Thymus (tissue), 11 donors: Measurements from ENCODE around the gene TAOK1. TPM values are rescaled to one million over a fixed set of nuclear protein-coding genes. Genes with fewer than 3 reads are reported as not detected.
A peak's percentile ranks its signal among the peaks of the same experiment; 100 is the strongest.

Experiments
- DNase-seq, 9 donors: peaks; one replicate each; pipeline ENCODE4 v3.0.0-alpha.2; 2013; ENCODE audit warnings: low spot score in 9 of 9, low read depth in 6 of 9, missing footprints in 1 of 9
- H3K27ac ChIP-seq, 2 donors: one replicate each; pipeline ENCODE4 v1.5.1; 2013; ENCODE audit warnings: control low read depth in 1 of 2, low read depth in 1 of 2, low read length in 1 of 2, mild to moderate bottlenecking in 1 of 2, moderate library complexity in 1 of 2
- H3K27me3 ChIP-seq, 2 donors: one replicate each; pipeline ENCODE4 v1.5.1; 2013; ENCODE audit warnings: low read length in 1 of 2; ENCODE audit not compliant: control insufficient read depth in 2 of 2, insufficient read depth in 1 of 2
- H3K36me3 ChIP-seq, 2 donors: one replicate each; pipeline ENCODE4 v1.5.1; 2013; ENCODE audit warnings: low read length in 1 of 2, mild to moderate bottlenecking in 1 of 2, moderate library complexity in 1 of 2; ENCODE audit not compliant: control insufficient read depth in 2 of 2, insufficient read depth in 2 of 2
- H3K4me1 ChIP-seq, 2 donors: one replicate each; pipeline ENCODE4 v1.5.1; 2013; ENCODE audit warnings: low read length in 2 of 2; ENCODE audit not compliant: control insufficient read depth in 2 of 2, insufficient read depth in 2 of 2
- H3K4me3 ChIP-seq, 2 donors: one replicate each; pipeline ENCODE4 v1.5.1; 2013; ENCODE audit warnings: low read length in 2 of 2, control low read depth in 1 of 2, mild to moderate bottlenecking in 1 of 2
- H3K9me3 ChIP-seq, 2 donors: one replicate each; pipeline ENCODE4 v1.5.1; 2013; ENCODE audit warnings: low read length in 1 of 2, mild to moderate bottlenecking in 1 of 2; ENCODE audit not compliant: control insufficient read depth in 2 of 2, insufficient read depth in 1 of 2
- WGBS: extraction: QIAGEN DNeasy Blood & Tissue Kit; methylation state at CpG from one replicate; pipeline ENCODE4 v1.1.7; 2013; 5-methylcytosine and 5-hydroxymethylcytosine counted together
- polyA plus RNA-seq: library from polyadenylated mRNA; stranded (reverse); fragments of 200-250 nt; gene quantifications from one replicate; pipeline ENCODE4 v1.2.3, GENCODE V29; 2013
- total RNA-seq: library from RNA; stranded (reverse); fragments of 120-200 nt; gene quantifications from one replicate; pipeline ENCODE4 v1.2.4, GENCODE V29; 2013
- donor health status: healthy.

Gene TAOK1
- total and polyA plus RNA-seq, 2 donors, result 11.2 to 19.5 TPM

DNA sequence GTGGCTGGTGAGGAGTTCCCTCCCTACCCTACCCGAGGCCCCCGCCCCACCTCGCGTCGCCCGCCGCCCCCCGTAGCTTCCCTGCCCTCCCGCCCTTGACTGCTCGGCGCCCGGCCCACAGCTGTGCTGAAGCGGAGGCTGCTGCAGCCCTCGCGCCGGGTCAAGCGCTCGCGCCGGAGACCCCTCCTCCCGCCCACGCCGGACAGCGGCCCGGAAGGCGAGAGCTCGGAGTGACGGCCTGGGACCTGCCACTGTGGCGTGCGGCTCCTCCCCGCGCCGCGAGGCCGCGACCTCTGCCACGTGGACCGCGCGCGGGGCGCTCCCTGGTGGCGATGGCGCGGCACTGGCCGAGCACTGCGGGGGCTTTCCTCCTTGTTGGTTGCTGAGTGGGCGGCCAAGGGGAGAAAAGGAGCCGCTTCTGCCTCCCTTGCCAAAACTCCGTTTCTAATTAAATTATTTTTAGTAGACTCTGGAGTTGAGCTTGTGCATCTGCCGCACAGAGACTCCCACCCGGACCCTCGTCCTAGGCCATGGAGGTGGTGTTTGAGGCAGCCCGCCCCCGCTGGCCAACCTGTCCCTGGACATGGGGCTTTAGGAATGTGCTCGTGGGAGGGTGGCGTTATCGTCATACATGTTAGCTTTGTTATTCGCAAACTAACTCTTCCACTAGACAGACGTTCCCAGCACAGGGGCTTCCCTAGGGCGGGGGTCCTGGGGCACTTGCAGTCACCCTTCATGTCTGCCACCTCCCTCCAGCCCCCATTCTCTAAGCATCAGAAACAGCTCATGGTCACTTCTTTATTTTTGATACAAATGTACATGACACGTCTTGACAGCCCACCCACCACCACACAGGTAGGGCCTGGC is 182.8 kb downstream of the TAOK1 start:
- peak in 1 of 9 donors; percentile 76 for DNase-seq
- Histone ChIP-seq H3K4me1 (peaks cover 4 to 23% of the 10 kb centered on the region in 2 donors), H3K27ac (no peak overlapping the region), H3K4me3 (no peak overlapping the region), H3K27me3 (peaks cover 0 to 1% of the 10 kb centered on the region in 2 donors), H3K9me3 (no peaks in the 10 kb centered on the region), H3K36me3 (peaks cover 50 to 53% of the 10 kb centered on the region in 2 donors)
- 68% methylated on average over 62 of the region's 62 CpGs for WGBS

DNA sequence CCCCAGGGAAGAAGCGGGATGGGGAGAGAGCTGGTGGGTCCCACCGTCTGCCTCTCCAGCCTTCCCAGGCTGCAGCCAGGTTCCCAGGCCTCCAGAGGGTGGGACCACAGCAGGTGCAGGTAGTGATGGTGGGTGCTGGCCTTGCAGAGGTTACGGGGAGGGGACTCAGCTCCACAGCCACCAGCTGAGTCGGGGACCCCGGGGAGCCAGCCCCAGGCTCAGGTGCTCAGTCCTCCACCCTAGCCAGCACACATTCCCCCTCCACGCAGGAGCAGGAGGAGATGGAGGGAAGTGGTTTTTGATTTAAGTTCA is 183.4 kb downstream of the TAOK1 start:
- no peaks in the 10 kb centered on the region for H3K9me3 ChIP-seq
- peaks cover 4 to 21% of the 10 kb centered on the region in 2 donors for H3K4me1 ChIP-seq
- H3K4me3 ChIP-seq, result no peak overlapping the region
- WGBS, result 93% methylated on average over 6 of the region's 6 CpGs
- H3K27me3 ChIP-seq, result no peaks in the 10 kb centered on the region
- H3K36me3 ChIP-seq, result peaks cover 56 to 59% of the 10 kb centered on the region in 2 donors
- no peak for DNase-seq
- H3K27ac ChIP-seq, result no peak overlapping the region

DNA sequence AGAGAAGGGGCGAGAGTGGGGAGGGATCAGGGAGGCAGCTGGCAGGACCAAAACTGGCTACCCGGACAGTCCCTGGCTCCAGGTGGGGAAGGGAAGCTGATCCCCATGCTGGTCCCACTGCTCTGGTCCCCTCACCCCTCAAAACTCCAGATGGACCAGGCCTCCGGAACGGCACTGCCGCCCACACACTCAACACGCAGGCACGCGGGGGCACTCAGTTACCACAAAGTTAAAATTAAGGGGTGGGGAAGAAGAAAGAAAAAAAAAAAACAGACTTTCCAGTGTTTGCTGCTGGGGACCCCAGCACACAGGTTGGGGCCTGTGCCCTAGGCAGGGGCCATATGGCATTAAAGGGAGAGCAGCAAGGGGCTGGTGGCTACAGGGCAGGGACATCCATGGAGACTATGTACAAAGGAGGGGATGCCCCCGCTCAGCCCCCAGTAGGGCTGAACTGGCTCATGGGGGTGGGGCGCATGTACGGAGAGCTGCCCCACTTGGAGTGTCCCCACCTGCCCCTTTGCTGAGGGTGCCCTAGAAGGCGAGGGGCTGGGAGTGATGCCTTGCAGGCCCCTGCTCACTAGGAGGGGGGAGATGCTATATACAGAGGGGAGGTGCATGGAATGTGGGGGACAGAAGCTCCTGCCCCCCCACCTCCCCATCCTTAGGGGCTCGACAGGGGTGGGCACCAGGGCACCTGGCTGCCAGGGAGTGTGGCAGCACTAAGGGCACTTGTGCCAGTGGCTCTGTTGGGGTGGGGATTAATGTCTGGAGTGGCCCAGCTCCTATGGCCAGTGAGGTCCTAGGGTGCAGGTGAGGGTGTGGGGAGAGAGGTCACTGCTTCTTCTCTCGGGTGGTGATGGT is 183.9 kb downstream of the TAOK1 start:
- Histone ChIP-seq H3K4me3 (no peak overlapping the region), H3K27me3 (no peaks in the 10 kb centered on the region), H3K27ac (no peak overlapping the region), H3K36me3 (peaks cover 61 to 62% of the 10 kb centered on the region in 2 donors), H3K4me1 (peaks cover 3 to 16% of the 10 kb centered on the region in 2 donors), H3K9me3 (no peaks in the 10 kb centered on the region)
- 95% methylated on average over 14 of the region's 14 CpGs for WGBS
- no peak for DNase-seq

DNA sequence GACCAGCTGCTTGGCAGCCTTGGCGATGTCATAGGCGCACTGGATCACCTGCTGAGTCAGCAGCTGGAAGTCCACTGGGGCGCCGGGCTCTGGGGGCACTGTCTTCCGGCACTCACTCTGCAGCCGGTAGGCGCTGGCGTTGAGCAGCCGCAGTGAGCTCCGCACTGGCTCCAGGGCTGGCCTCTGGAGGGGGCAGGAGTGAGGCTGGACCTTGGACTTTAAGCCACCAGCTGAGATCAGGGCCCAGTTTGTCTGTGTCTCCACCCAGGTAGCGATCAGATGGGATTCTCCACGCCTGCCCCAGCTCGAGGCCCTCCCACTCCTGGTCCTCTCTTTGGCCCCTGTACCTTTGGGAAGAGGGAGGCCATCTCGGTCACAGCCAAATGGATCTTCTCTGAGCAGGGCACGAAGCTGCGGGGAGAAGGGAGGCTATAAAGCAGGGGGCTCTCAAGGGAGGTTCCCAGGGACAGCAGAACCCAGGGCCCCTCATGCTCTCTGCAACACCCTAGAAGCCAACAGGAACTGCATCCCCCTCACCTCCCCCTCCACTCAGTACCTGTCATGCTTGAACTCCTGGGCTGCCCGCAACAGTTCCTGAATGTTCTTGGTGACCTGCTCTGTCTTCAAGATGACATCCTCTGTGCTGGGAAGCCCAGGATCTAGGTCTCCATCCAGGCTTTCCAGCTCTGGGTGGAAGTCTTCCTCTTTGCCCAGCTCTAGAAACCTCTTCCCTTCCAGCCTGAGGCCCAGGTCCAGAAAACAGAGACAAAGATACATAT is 184.8 kb downstream of the TAOK1 start:
- peaks cover 0 to 10% of the 10 kb centered on the region in 2 donors for H3K4me1 ChIP-seq
- WGBS, result 98% methylated on average over 17 of the region's 17 CpGs
- no peaks in the 10 kb centered on the region for H3K9me3 ChIP-seq
- H3K27ac ChIP-seq, result no peak overlapping the region
- DNase-seq, result no peak
- peaks cover 64 to 70% of the 10 kb centered on the region in 2 donors for H3K36me3 ChIP-seq
- no peak overlapping the region for H3K4me3 ChIP-seq
- no peaks in the 10 kb centered on the region for H3K27me3 ChIP-seq

DNA sequence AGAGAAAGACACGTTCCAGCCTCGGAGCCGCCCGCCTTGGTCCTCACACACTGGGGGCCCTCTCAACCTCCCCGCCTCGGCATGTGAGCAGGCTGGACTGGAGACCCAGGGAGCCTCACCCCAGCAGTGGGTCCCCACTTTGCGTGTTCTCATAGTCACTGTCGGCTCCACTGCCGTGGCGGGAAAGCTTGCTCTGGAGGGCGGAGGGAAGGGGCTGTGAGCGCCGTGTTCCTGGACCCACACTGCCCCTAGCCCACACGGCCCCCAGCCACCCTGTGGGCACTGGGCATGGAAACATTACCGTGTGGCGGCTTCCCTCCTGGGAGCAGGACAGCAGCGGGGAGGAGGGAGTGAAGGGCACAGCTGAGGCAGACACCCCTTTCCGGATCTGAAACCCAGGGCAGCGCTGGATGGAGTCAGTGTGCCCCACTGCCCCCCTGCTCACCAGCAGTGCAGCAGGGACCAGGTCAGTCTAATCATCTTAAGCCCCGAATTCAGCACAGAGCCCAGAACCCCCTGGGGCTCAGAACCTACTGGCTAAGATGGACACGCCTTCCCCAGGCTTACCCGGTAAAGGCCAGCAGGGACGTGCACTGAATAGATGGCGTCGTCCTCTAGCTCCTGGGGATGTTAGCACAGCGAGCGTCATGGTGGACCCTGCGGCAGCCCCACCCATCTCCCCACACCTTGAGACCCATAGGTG is 185.5 kb downstream of the TAOK1 start:
- no peak overlapping the region for H3K4me3 ChIP-seq
- 98% methylated on average over 28 of the region's 28 CpGs for WGBS
- H3K27me3 ChIP-seq, result no peaks in the 10 kb centered on the region
- H3K4me1 ChIP-seq, result peaks cover 4 to 14% of the 10 kb centered on the region in 2 donors
- H3K36me3 ChIP-seq, result peaks cover 66 to 77% of the 10 kb centered on the region in 2 donors
- no peak for DNase-seq
- H3K9me3 ChIP-seq, result no peaks in the 10 kb centered on the region
- no peak overlapping the region for H3K27ac ChIP-seq

DNA sequence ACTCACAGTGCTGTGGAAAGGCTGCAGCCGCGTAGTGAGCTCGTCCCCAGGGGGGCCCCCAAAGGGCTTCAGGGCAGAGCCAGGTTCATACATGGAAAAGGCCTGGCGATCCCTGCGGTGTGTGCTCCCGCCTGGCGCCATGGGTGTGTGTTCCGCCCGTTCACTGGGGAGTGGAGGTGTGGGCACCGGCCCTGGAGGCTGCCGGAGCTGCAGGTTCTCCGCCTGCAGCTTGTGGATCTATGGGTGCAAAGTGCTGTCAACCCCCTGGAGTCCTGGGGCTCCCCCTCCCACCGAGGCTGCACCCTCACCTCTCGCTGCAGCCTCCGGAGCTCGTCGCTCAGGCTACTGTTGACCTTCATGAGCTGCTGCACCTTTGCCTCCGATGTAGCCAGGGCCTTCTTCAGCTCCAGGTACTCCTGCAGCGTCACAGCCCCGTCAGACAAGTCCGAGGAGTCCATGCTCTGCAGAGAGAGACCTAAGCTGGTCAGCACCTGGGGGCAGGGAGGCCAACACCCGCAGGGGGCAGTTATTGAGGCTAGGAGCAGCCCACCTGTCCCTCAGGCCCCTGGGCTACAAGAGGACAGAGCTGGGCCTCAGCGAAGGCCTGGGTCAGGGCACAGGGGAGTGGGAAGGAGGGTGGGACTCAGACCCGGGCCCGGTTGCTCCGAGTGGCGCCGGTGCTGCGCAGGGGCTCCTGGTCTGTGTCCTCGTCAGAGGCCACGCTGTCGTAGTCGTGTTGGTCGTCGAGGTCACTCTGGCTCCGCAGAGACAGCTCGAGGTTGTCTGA is 186.2 kb downstream of the TAOK1 start:
- DNase-seq, result no peak
- no peak overlapping the region for H3K4me3 ChIP-seq
- H3K4me1 ChIP-seq, result peaks cover 4 to 14% of the 10 kb centered on the region in 2 donors
- no peak overlapping the region for H3K27ac ChIP-seq
- H3K9me3 ChIP-seq, result no peaks in the 10 kb centered on the region
- H3K27me3 ChIP-seq, result no peaks in the 10 kb centered on the region
- H3K36me3 ChIP-seq, result peaks cover 73 to 84% of the 10 kb centered on the region in 2 donors
- 97% methylated on average over 37 of the region's 37 CpGs for WGBS

DNA sequence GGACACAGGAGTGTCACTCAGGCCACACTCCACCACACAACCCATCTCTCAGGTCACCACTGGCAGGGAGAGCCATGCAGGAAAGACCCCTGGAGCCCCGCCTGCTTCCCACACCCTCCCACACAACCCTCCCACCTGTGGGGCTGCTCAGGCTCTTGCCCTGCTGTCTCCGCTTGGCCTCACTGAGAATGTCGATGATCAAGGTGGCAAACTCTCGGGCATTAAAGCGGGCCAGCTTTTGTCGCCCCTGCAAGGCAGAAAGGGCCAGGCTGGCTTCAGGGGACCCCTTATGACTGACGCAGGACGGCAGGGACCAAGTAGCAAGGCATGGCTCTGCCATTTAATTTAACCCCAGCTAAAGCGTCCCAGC is 186.8 kb downstream of the TAOK1 start:
- H3K9me3 ChIP-seq, result no peaks in the 10 kb centered on the region
- no peak for DNase-seq
- 99% methylated on average over 9 of the region's 9 CpGs for WGBS
- H3K36me3 ChIP-seq, result peaks cover 76 to 88% of the 10 kb centered on the region in 2 donors
- H3K27ac ChIP-seq, result no peak overlapping the region
- no peak overlapping the region for H3K4me3 ChIP-seq
- peaks cover 4 to 14% of the 10 kb centered on the region in 2 donors for H3K4me1 ChIP-seq
- no peaks in the 10 kb centered on the region for H3K27me3 ChIP-seq
